ENCODE measurements around the gene SLC2A10.

Gene SLC2A10

GRCh38 chr20:46784436-46785127, 75.1 kb downstream of the SLC2A10 start:
- Histone ChIP-seq H3K36me3 (replicated peaks) (no peaks in the 10 kb centered on the region), H3K4me3 (ENCODE audit: low read depth, low read length) (no peak overlapping the region), H3K27ac (no peak overlapping the region), H3K27me3 (replicated peaks) (no peaks in the 10 kb centered on the region)
- DNase-seq: peak; percentile 12
- in situ Hi-C loops (cut with HindIII; ENCODE audit: low pct_ligation_motif_present, low sequenced_read_pairs): no loop called here
- TF ChIP-seq, protein P1, sequence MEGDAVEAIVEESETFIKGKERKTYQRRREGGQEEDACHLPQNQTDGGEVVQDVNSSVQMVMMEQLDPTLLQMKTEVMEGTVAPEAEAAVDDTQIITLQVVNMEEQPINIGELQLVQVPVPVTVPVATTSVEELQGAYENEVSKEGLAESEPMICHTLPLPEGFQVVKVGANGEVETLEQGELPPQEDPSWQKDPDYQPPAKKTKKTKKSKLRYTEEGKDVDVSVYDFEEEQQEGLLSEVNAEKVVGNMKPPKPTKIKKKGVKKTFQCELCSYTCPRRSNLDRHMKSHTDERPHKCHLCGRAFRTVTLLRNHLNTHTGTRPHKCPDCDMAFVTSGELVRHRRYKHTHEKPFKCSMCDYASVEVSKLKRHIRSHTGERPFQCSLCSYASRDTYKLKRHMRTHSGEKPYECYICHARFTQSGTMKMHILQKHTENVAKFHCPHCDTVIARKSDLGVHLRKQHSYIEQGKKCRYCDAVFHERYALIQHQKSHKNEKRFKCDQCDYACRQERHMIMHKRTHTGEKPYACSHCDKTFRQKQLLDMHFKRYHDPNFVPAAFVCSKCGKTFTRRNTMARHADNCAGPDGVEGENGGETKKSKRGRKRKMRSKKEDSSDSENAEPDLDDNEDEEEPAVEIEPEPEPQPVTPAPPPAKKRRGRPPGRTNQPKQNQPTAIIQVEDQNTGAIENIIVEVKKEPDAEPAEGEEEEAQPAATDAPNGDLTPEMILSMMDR (IDR thresholded peaks at IDR 0.05; ENCODE audit: low read depth, low read length, missing control alignments): no peak
